Right lobe of liver (tissue), 6 donors: ENCODE data around the gene HGFAC. TPM values are rescaled to one million over a fixed set of nuclear protein-coding genes. Genes with fewer than 3 reads are reported as not detected.

Experiments
- ATAC-seq, 4 donors: fragments of 200-7000 bp; cut with Tn5 transposase; one replicate each; pipeline ENCODE4 v1.9.1; 2020; ENCODE audit warnings: mild to moderate bottlenecking in 4 of 4, moderate library complexity in 4 of 4
- DNase-seq, 3 donors: peaks; one replicate each; pipeline ENCODE4 v3.0.0-alpha.2; 2020
- H3K27ac ChIP-seq, 3 donors: fragments of 200-600 bp; one replicate each; pipeline ENCODE4 v1.8.0; 2022
- H3K27me3 ChIP-seq, 2 donors: fragments of 200-600 bp; one replicate each; pipeline ENCODE4 v1.8.0; 2022
- H3K36me3 ChIP-seq, 4 donors: fragments of 200-600 bp; sonication (generic) in 1 of 4; one replicate each; pipeline versions ENCODE4 v1.5.1 to v1.8.0; 2017 to 2022; ENCODE audit warnings: control low read depth in 1 of 4
- H3K4me1 ChIP-seq, 4 donors: fragments of 200-600 bp; sonication (generic) in 1 of 4; one replicate each; pipeline versions ENCODE4 v1.5.1 to v1.8.0; 2017 to 2022; ENCODE audit warnings: control low read depth in 1 of 4
- H3K4me3 ChIP-seq, 3 donors: fragments of 200-600 bp; one replicate each; pipeline ENCODE4 v1.8.0; 2022
- H3K9me3 ChIP-seq, 4 donors: fragments of 200-600 bp; sonication (generic) in 1 of 4; one replicate each; pipeline versions ENCODE4 v1.5.1 to v1.8.0; 2017 to 2022; ENCODE audit warnings: control low read depth in 1 of 4
- CTCF ChIP-seq, 4 donors: fragments of 200-600 bp in 3 of 4; fragments of 450-650 bp in 1 of 4; IDR thresholded peaks; one replicate each; pipeline versions ENCODE4 v1.5.1 to v1.8.0; 2016 to 2022; ENCODE audit warnings: antibody characterized with exemption in 4 of 4, mild to moderate bottlenecking in 2 of 4
- POLR2A ChIP-seq: fragments of 450-650 bp; IDR thresholded peaks from one replicate; pipeline ENCODE4 v1.6.1; 2017; ENCODE audit warnings: antibody characterized with exemption, mild to moderate bottlenecking
- WGBS: methylation state at CpG from one replicate; pipeline ENCODE4 v1.1.6; 2018; ENCODE audit warnings: low coverage, low lambda C conversion rate; ENCODE audit not compliant: insufficient coverage; ENCODE audit errors: missing lambda C conversion rate; 5-methylcytosine and 5-hydroxymethylcytosine counted together
- intact Hi-C, 2 donors: fragments of 100-400 bp; cut with DNase I; formaldehyde crosslinking; loops; one replicate each; pipeline versions ENCODE4 v1.11.2 to v1.14.1; 2022
- total RNA-seq, 6 experiments: library from RNA; depleted of rRNA in 2 of 6; stranded (reverse); fragments of >200 nt in 2 of 6; fragmentation: NEBNext Ultra II Directional in 3 of 6; extraction: Animal tissue kit (Norgen Biotek cat#: 25700) in 3 of 6; gene quantifications; one replicate each; pipeline versions ENCODE4 v1.1.0 to v1.2.4, GENCODE V29; 2016 to 2023
- donor health status: DM: no; HTN: yes; CAD: no.
- donor health status: DM: no; HTN: no; CAD: no.
- donor health status: DM: no; HTN: no; CAD: no.
- donor health status: DM: no; HTN: yes; CAD: no.
- donor health status: DM: no; HTN: yes; CAD: no.

Gene HGFAC
- total RNA-seq, 6 experiments from 2014 or later: 73.9 to 176 (median 140) TPM

GRCh38 chr4:3421470-3421869 lies 20.3 kb upstream of the HGFAC start:
- Histone ChIP-seq H3K36me3 (peaks cover 0 to 24% (median 8%) of the 10 kb centered on the region in 4 donors), H3K9me3 (no peaks in the 10 kb centered on the region), H3K4me3 (no peak overlapping the region), H3K4me1 (peaks cover 0 to 10% (median 0%) of the 10 kb centered on the region in 4 donors), H3K27ac (no peak overlapping the region), H3K27me3 (no peaks in the 10 kb centered on the region)
- no peak for ATAC-seq
- DNase-seq: peak in 2 of 3 donors; percentile 16 to 47
- TF ChIP-seq CTCF (IDR thresholded peaks at IDR 0.05): no peak
- WGBS: 80% methylated on average over 1 of the region's 12 CpGs
- intact Hi-C loops: no loop called here

GRCh38 chr4:3422241-3422801 lies 19.4 kb upstream of the HGFAC start:
- ATAC-seq (no peak), DNase-seq (peak in 2 of 3 donors; percentile 17 to 51)
- intact Hi-C loops: no loop called here
- no peaks in the 10 kb centered on the region for H3K9me3 ChIP-seq
- no peak for TF ChIP-seq CTCF (IDR thresholded peaks at IDR 0.05)
- TF ChIP-seq POLR2A: no peak
- WGBS: 100% methylated on average over 1 of the region's 29 CpGs
- H3K4me3 ChIP-seq: no peak overlapping the region
- peaks cover 0 to 18% (median 0%) of the 10 kb centered on the region in 4 donors for H3K4me1 ChIP-seq
- no peaks in the 10 kb centered on the region for H3K27me3 ChIP-seq
- peaks cover 0 to 15% (median 3%) of the 10 kb centered on the region in 4 donors for H3K36me3 ChIP-seq
- no peak overlapping the region for H3K27ac ChIP-seq

- TF ChIP-seq POLR2A: no peak
- no peak for TF ChIP-seq CTCF (IDR thresholded peaks at IDR 0.05)
- no peaks in the 10 kb centered on the region for H3K27me3 ChIP-seq
- no peak overlapping the region for H3K27ac ChIP-seq
- no peaks in the 10 kb centered on the region for H3K9me3 ChIP-seq
- intact Hi-C loops: no loop called here
- H3K36me3 ChIP-seq: peaks cover 0 to 10% (median 0%) of the 10 kb centered on the region in 4 donors
- DNase-seq (peak in 1 of 3 donors; percentile 34), ATAC-seq (no peak)
- no peak overlapping the region for H3K4me3 ChIP-seq
- WGBS: no CpG with 5 or more reads among the region's 19 CpGs
- peaks cover 0 to 17% (median 0%) of the 10 kb centered on the region in 4 donors for H3K4me1 ChIP-seq
Measured at GRCh38 chr4:3422808-3423297, 18.9 kb upstream of the HGFAC start.

GRCh38 chr4:3423406-3423805 lies 18.4 kb upstream of the HGFAC start:
- Histone ChIP-seq H3K9me3 (no peaks in the 10 kb centered on the region), H3K4me1 (peaks cover 0 to 13% (median 0%) of the 10 kb centered on the region in 4 donors), H3K4me3 (no peak overlapping the region), H3K27ac (no peak overlapping the region), H3K36me3 (peaks cover 0 to 10% (median 0%) of the 10 kb centered on the region in 4 donors), H3K27me3 (no peaks in the 10 kb centered on the region)
- intact Hi-C loops: no loop called here
- WGBS: 100% methylated on average over 1 of the region's 16 CpGs
- TF ChIP-seq CTCF (IDR thresholded peaks at IDR 0.05) (no peak), POLR2A (no peak)
- DNase-seq (peak in 1 of 3 donors; percentile 44), ATAC-seq (no peak)
